ENCODE measurements around the gene MTHFSD.

GRCh38 chr16:86532526-86532815, 22.6 kb downstream of the MTHFSD start:
- no peak for TF ChIP-seq EZH2 (IDR thresholded peaks at IDR 0.05; ENCODE audit: low read length, unreplicated experiment)
- TF ChIP-seq, protein P1, sequence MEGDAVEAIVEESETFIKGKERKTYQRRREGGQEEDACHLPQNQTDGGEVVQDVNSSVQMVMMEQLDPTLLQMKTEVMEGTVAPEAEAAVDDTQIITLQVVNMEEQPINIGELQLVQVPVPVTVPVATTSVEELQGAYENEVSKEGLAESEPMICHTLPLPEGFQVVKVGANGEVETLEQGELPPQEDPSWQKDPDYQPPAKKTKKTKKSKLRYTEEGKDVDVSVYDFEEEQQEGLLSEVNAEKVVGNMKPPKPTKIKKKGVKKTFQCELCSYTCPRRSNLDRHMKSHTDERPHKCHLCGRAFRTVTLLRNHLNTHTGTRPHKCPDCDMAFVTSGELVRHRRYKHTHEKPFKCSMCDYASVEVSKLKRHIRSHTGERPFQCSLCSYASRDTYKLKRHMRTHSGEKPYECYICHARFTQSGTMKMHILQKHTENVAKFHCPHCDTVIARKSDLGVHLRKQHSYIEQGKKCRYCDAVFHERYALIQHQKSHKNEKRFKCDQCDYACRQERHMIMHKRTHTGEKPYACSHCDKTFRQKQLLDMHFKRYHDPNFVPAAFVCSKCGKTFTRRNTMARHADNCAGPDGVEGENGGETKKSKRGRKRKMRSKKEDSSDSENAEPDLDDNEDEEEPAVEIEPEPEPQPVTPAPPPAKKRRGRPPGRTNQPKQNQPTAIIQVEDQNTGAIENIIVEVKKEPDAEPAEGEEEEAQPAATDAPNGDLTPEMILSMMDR (conservative IDR thresholded peaks at IDR 0.05; ENCODE audit: low read depth, low read length) = no peak
